Caco-2 (cell line): ENCODE results near the gene UBASH3B. TPM values are rescaled to one million over a fixed set of nuclear protein-coding genes. Genes with fewer than 3 reads are reported as not detected.

Experiments used
- BruUV-seq: library from RNA; stranded (reverse); fragments of 400-500 nt; replicated peaks from 2 replicates; lab custom pipeline; 2021; lab: Mats Ljungman, UMichigan
- CTCF ChIA-PET: fragments of 300-600 bp; sonication (Branson Sonifier 250); formaldehyde crosslinking; loops from one replicate; lab custom pipeline; 2022; ENCODE audit warnings: antibody characterized with exemption; lab: Charles Lee
- POLR2A ChIA-PET: fragments of 300-600 bp; sonication (Branson Sonifier 250); formaldehyde crosslinking; loops from one replicate; lab custom pipeline; 2022; ENCODE audit warnings: antibody characterized with exemption; lab: Charles Lee
- DNase-seq, 2 experiments: peaks; one replicate each; pipeline versions ENCODE4 v3.0.0 to v3.0.0-alpha.2; 2020 to 2022
- H3K27me3 ChIP-seq: replicated peaks from 2 replicates; pipeline ENCODE4 v1.6.0; 2011; ENCODE audit warnings: low read length; ENCODE audit not compliant: control insufficient read depth, insufficient read depth
- H3K36me3 ChIP-seq: 2 replicates; pipeline ENCODE4 v1.5.1; 2011; ENCODE audit warnings: low read length; ENCODE audit not compliant: control insufficient read depth, insufficient read depth
- H3K4me1 ChIP-seq: fragments of 250-450 bp; sonication (Bioruptor Pico); 2 replicates; pipeline ENCODE4 v1.5.1; 2020; ENCODE audit warnings: mild to moderate bottlenecking
- H3K4me3 ChIP-seq: 2 replicates; pipeline ENCODE4 v1.5.1; 2011; ENCODE audit warnings: low read depth, mild to moderate bottlenecking, control low read depth, low read length
- H3K9me3 ChIP-seq: fragments of 250-450 bp; sonication (Bioruptor Pico); 2 replicates; pipeline ENCODE4 v1.5.1; 2020; ENCODE audit warnings: mild to moderate bottlenecking, moderate library complexity
- H3K27ac Mint-ChIP-seq: one replicate; pipeline ENCODE4 v1.8.0; 2022; ENCODE audit warnings: mixed read lengths; ENCODE audit not compliant: unreplicated experiment
- H3K27me3 Mint-ChIP-seq: one replicate; pipeline ENCODE4 v1.8.0; 2022; ENCODE audit warnings: mixed read lengths; ENCODE audit not compliant: insufficient read depth, unreplicated experiment
- H3K36me3 Mint-ChIP-seq: one replicate; pipeline ENCODE4 v1.8.0; 2022; ENCODE audit warnings: mild to moderate bottlenecking, mixed read lengths; ENCODE audit not compliant: insufficient read depth, unreplicated experiment
- H3K4me1 Mint-ChIP-seq: one replicate; pipeline ENCODE4 v1.8.0; 2022; ENCODE audit warnings: low read depth, mixed read lengths; ENCODE audit not compliant: unreplicated experiment
- H3K4me3 Mint-ChIP-seq: one replicate; pipeline ENCODE4 v1.8.0; 2022; ENCODE audit warnings: mild to moderate bottlenecking, moderate library complexity, mixed read lengths; ENCODE audit not compliant: unreplicated experiment
- H3K9me3 Mint-ChIP-seq: one replicate; pipeline ENCODE4 v1.8.0; 2022; ENCODE audit warnings: mixed read lengths; ENCODE audit not compliant: unreplicated experiment
- CTCF ChIP-seq, 2 experiments: fragments of 200-600 bp in 1 of 2; IDR thresholded peaks; 1 replicate in 1 of 2; 2 replicates in 1 of 2; pipeline versions ENCODE4 v1.5.1 to v1.8.0; 2011 to 2022; ENCODE audit warnings: antibody characterized with exemption in 1 of 2, control low read depth in 1 of 2, inconsistent platforms in 1 of 2, low read depth in 1 of 2, low read length in 1 of 2, mild to moderate bottlenecking in 1 of 2, moderate library complexity in 1 of 2; ENCODE audit not compliant: insufficient read depth in 1 of 2, severe bottlenecking in 1 of 2, unreplicated experiment in 1 of 2
- intact Hi-C: fragments of 100-400 bp; cut with micrococcal nuclease; formaldehyde crosslinking; loops from one replicate; pipeline ENCODE4 v1.10.0; 2022; ENCODE audit not compliant: unreplicated experiment
- total RNA-seq: library from RNA; stranded (reverse); gene quantifications from 2 replicates; pipeline ENCODE4 v1.2.3, GENCODE V29; 2022

UBASH3B gene
- total RNA-seq, 1 experiment from 2014 or later: 21.5 TPM

DNA sequence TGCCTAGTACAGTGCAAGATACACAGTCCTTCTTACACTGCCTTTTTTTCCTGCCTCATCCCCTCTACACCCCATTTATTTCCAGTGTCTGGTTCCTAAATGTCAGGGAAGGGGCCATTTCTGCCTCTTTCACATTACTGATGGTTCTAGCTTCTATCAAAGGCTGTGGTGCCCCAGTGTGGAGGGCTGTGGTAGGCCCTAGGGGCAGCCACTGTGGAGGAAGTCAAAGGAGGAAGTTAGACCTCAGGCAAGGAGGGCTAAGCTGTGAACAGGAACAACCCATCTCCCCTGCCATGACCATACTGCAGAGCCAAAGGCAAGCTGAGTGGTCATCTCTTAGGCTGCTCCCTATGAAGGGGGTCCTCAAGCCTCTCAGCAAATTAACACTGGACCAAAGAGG lies 100.9 kb downstream of the UBASH3B start:
- TF ChIP-seq CTCF (IDR thresholded peaks at IDR 0.05; ENCODE audit: insufficient read depth in 1 of 2, low read depth in 1 of 2, low read length in 1 of 2, severe bottlenecking in 1 of 2, unreplicated experiment in 1 of 2): no peak
- Histone ChIP-seq H3K4me3 (no peak overlapping the region), H3K9me3 (no peaks in the 10 kb centered on the region), H3K4me1 (no peaks in the 10 kb centered on the region), H3K36me3 (no peaks in the 10 kb centered on the region), H3K27me3 (no peaks in the 10 kb centered on the region)
- H3K36me3 Mint-ChIP-seq: no peaks in the 10 kb centered on the region
- BruUV-seq: no TSS peak
- ChIA-PET POLR2A (no interaction called here), CTCF (interaction anchor here (3.2 to 4.3 kb wide), 3 partner anchors 93 to 129 kb away, joined by 33 to 48 read pairs (median 37); partner anchors contain the start of gene UBASH3B)
- no peak overlapping the region for H3K27ac Mint-ChIP-seq
- no peaks in the 10 kb centered on the region for H3K9me3 Mint-ChIP-seq
- DNase-seq: no peak
- no peak overlapping the region for H3K4me3 Mint-ChIP-seq
- H3K4me1 Mint-ChIP-seq: no peaks in the 10 kb centered on the region
- intact Hi-C loops: no loop called here
- H3K27me3 Mint-ChIP-seq: no peaks in the 10 kb centered on the region

DNA sequence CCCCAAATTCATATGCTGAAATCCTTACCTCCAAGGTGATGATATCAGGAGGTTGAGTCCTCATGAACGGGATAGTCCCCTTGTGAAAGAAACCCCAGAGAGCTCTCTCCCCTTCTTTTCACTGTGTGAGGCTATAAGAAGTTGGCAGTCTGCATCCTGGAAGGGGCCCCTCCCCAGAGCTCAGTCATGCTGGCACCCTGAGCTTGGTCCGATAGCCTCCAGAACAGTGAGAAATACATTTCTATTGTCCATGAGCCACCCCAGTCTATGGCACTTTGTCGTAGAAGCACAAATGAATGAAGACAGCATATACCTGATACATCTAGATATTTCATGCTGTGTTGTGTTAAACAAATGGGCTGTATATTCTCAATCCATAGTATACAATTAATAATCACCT lies 101.7 kb downstream of the UBASH3B start:
- H3K4me3 Mint-ChIP-seq: no peak overlapping the region
- no peak for DNase-seq
- no peaks in the 10 kb centered on the region for H3K4me1 Mint-ChIP-seq
- no peak for TF ChIP-seq CTCF (IDR thresholded peaks at IDR 0.05; ENCODE audit: insufficient read depth in 1 of 2, low read depth in 1 of 2, low read length in 1 of 2, severe bottlenecking in 1 of 2, unreplicated experiment in 1 of 2)
- no peak overlapping the region for H3K27ac Mint-ChIP-seq
- no TSS peak for BruUV-seq
- no peaks in the 10 kb centered on the region for H3K36me3 Mint-ChIP-seq
- intact Hi-C loops: no loop called here
- no peaks in the 10 kb centered on the region for H3K9me3 Mint-ChIP-seq
- Histone ChIP-seq H3K4me3 (no peak overlapping the region), H3K36me3 (no peaks in the 10 kb centered on the region), H3K9me3 (no peaks in the 10 kb centered on the region), H3K4me1 (no peaks in the 10 kb centered on the region), H3K27me3 (no peaks in the 10 kb centered on the region)
- CTCF ChIA-PET: interaction anchor here (4.0 to 4.3 kb wide), 2 partner anchors 93 to 130 kb away, joined by 33 to 37 read pairs; no protein-coding TSS in a partner anchor
- POLR2A ChIA-PET: no interaction called here
- H3K27me3 Mint-ChIP-seq: no peaks in the 10 kb centered on the region

- H3K27me3 ChIP-seq: no peaks in the 10 kb centered on the region
- intact Hi-C loops: no loop called here
- ChIA-PET POLR2A (no interaction called here), CTCF (no interaction called here)
- no peaks in the 10 kb centered on the region for H3K36me3 Mint-ChIP-seq
- TF ChIP-seq CTCF (IDR thresholded peaks at IDR 0.05; ENCODE audit: insufficient read depth in 1 of 2, low read depth in 1 of 2, low read length in 1 of 2, severe bottlenecking in 1 of 2, unreplicated experiment in 1 of 2): no peak
- no peak overlapping the region for H3K27ac Mint-ChIP-seq
- no peaks in the 10 kb centered on the region for H3K4me1 Mint-ChIP-seq
- H3K4me1 ChIP-seq: no peaks in the 10 kb centered on the region
- no peaks in the 10 kb centered on the region for H3K36me3 ChIP-seq
- no peaks in the 10 kb centered on the region for H3K27me3 Mint-ChIP-seq
- no peaks in the 10 kb centered on the region for H3K9me3 ChIP-seq
- no peak overlapping the region for H3K4me3 ChIP-seq
- no TSS peak for BruUV-seq
- DNase-seq: no peak
- H3K9me3 Mint-ChIP-seq: no peaks in the 10 kb centered on the region
- no peak overlapping the region for H3K4me3 Mint-ChIP-seq
Measured at GRCh38 chr11:122758339-122758738, 102.8 kb downstream of the UBASH3B start.
